Neural progenitor cell (in vitro differentiated cells): ENCODE data around the gene EMILIN3.

ENCODE experiments used
- EZH2 ChIP-seq: fragments of 200-600 bp; sonication (generic); IDR thresholded peaks from 2 replicates; pipeline ENCODE4 v1.6.1; 2017; ENCODE audit warnings: antibody characterized with exemption, mild to moderate bottlenecking, moderate library complexity
- EZH2phosphoT487 ChIP-seq: fragments of 200-600 bp; sonication (generic); IDR thresholded peaks from 2 replicates; pipeline ENCODE4 v1.6.1; 2017; ENCODE audit warnings: antibody characterized with exemption
- TF ChIP-seq, protein P1 (sequence below): fragments of 200-600 bp; sonication (generic); IDR thresholded peaks from 2 replicates; pipeline ENCODE4 v1.5.1; 2017; ENCODE audit warnings: antibody characterized with exemption, mild to moderate bottlenecking

GRCh38 chr20:41350408-41350962 lies 16.1 kb downstream of the EMILIN3 start:
- TF ChIP-seq, protein P1, sequence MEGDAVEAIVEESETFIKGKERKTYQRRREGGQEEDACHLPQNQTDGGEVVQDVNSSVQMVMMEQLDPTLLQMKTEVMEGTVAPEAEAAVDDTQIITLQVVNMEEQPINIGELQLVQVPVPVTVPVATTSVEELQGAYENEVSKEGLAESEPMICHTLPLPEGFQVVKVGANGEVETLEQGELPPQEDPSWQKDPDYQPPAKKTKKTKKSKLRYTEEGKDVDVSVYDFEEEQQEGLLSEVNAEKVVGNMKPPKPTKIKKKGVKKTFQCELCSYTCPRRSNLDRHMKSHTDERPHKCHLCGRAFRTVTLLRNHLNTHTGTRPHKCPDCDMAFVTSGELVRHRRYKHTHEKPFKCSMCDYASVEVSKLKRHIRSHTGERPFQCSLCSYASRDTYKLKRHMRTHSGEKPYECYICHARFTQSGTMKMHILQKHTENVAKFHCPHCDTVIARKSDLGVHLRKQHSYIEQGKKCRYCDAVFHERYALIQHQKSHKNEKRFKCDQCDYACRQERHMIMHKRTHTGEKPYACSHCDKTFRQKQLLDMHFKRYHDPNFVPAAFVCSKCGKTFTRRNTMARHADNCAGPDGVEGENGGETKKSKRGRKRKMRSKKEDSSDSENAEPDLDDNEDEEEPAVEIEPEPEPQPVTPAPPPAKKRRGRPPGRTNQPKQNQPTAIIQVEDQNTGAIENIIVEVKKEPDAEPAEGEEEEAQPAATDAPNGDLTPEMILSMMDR: no peak
- TF ChIP-seq EZH2 (no peak), EZH2phosphoT487 (no peak)
